GM18505 (cell line): Measurements from ENCODE around the gene PDGFB.

Experiments used
- ATAC-seq: cut with Tn5 transposase; IDR thresholded peaks from one replicate; pipeline ENCODE4 v1.9.1; 2021; ENCODE audit not compliant: unreplicated experiment
- POLR2A ChIP-seq: IDR thresholded peaks from 4 replicates; pipeline ENCODE4 v1.6.1; 2011; ENCODE audit warnings: borderline replicate concordance; ENCODE audit not compliant: insufficient read depth, insufficient read length; ENCODE audit errors: extremely low read depth

PDGFB gene

GRCh38 chr22:39194098-39194497, 50.7 kb downstream of the PDGFB start:
- ATAC-seq = no peak
- no peak for TF ChIP-seq POLR2A

GRCh38 chr22:39188809-39189208, 56.0 kb downstream of the PDGFB start:
- TF ChIP-seq POLR2A = no peak
- no peak for ATAC-seq

GRCh38 chr22:39185601-39186012, 59.2 kb downstream of the PDGFB start:
- no peak for TF ChIP-seq POLR2A
- ATAC-seq = no peak

DNA sequence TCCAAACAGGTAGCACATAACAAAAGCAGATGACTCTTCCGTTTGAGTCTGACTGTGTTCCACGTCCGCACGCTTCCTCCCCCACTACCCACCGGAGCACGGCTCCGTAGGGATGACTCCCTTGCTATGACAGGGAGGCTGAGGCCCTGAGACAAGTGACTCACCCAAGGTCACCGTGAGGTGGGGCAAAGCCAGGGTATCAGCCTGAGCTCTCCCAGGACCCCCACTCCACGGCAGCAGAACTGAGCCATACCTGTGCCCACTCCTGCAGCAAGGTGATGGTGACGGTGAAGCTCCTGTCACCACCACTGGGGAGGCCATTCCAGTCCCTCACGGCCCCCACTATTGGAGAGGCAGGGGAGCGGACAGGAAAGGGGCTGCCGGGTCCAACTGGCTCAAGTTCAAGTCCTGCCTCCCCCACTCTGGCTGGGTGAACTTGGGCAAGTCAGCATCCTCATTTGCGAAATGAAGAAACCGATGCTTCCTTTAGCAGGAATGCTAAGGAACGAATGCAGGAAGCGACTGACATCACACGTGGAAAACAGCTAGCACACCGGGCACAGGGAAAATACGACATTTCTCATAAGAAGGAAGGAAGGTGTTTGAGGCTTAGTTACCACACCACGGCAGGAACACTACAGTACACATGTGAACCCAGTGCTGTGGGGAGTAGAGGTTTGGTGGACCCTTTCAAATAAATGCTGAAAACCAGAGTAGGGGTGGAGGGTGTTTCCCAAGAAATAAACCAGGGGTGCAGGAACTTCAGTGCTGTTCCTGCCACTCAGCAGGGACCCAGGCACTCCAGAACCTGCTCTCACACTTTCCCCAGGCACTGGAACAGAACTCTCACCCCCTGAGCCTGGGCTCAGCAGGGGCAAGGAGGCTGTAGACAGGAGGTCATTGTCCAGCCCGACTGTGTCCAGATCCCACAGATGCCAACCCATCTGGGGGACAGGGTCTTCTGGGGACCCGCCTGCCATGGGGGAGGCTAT, 59.9 kb downstream of the PDGFB start:
- ATAC-seq = no peak
- no peak for TF ChIP-seq POLR2A

GRCh38 chr22:39183991-39184585, 60.7 kb downstream of the PDGFB start:
- no peak for ATAC-seq
- TF ChIP-seq POLR2A = no peak

- TF ChIP-seq POLR2A = no peak
- ATAC-seq = no peak
Measured at GRCh38 chr22:39182478-39183030, 62.2 kb downstream of the PDGFB start.

DNA sequence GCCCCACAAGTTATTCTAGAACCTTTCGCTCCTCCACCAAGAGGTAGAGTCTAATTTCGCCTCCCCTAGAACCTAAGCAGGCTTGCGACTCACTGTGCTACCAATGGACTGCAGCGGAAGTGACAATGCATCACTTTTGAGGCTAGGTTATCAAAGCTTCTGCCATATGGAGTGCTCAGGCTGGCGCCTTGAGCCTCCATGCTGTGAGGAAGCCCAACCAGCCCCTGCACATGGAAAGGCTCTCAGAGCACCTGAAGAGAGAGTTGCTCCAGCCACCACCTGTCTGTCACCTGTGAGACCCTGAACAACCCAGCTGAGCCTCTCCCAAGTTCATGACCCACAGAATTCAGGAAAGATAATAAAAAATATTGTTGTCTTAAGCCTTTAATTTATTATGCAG, 63.0 kb downstream of the PDGFB start:
- no peak for ATAC-seq
- no peak for TF ChIP-seq POLR2A

DNA sequence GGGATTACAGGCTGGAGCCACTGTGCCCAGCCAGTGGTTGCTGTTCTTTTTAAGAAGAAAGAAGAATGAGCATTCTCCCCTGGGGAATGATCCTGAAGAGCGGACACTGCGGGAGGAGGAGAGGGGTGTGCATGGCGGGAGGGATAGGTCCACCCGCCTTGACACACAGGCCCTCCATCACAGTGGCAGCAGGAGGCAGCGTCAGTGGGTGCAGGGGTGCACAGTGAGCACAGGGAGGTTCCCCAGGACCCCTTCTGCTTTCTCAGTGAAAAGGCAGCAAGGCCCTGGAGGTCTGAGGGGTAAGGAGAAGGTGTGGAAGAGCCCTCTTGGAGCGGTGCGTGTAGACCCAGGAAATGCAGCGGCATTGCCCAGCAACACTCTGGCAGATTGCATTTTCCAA, 63.4 kb downstream of the PDGFB start:
- no peak for TF ChIP-seq POLR2A
- no peak for ATAC-seq

DNA sequence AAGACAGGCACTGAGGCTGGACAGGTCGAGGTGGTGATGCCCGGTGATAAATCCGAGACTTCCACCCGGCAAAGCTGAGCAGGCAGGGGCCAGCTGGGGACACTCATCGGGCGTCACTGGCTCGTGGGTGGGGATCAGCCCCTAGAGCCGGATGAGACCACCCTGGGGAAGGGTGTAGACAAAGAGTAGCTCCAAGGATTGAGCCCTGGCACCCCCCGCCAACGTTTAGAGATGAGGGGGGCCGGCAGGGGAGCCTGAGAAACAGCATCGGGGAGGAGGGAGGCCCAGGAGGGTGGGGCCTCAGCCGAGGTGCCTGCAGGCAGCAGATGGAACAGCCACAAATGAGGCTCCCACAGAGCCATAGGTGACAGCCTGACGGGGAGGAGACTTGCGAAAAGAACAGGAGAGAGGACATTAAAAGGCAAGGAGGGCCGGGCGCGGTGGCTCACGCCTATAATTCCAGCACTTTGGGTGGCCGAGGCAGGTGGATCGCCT, 64.9 kb downstream of the PDGFB start:
- no peak for TF ChIP-seq POLR2A
- no peak for ATAC-seq

GRCh38 chr22:39179401-39179827, 65.4 kb downstream of the PDGFB start:
- ATAC-seq = no peak
- no peak for TF ChIP-seq POLR2A

GRCh38 chr22:39178206-39179111, 66.3 kb downstream of the PDGFB start:
- TF ChIP-seq POLR2A = no peak
- ATAC-seq = no peak

DNA sequence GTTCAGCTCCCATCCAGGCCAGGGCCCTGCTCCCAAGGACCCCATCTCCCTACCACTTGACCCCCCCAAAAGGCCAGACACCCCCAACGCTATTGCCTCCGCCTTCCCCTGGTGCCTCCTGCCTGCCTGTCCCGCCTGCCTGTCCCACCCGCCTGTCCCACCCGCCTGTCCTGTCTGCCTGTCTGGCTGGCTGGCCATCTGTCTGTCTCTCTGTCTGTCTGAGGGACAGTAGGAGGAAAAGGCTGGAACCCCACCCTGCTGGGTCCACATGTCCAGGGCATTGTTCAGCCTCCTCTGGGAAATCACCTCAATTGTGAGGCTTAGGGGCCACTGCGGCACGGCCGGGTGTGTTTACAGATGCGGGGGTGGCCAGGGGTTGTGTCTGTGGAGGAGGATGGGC, 67.0 kb downstream of the PDGFB start:
- ATAC-seq = no peak

DNA sequence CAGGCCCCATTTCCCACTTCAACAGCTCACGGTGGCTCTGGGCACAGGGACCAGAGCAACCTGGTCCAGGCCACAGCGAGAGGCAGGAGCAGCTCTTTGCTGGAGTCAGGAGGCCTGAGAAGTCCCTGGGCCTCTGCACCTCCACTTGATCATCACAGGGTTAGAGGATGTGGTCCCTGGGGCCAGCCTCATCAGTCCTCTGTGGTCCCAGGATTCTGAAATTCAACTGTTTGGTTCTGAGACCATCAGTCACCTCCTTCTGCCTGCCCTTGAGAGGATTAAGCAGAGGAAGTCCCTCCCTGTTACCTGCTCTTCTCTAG, 67.4 kb downstream of the PDGFB start:
- no peak for TF ChIP-seq POLR2A

More for the DNA sequence above, 67.0 kb downstream of the PDGFB start:
- no peak for TF ChIP-seq POLR2A

More for the DNA sequence above, 67.4 kb downstream of the PDGFB start:
- no peak for ATAC-seq
